DND-41 (cell line): ENCODE measurements around the gene LLGL2.

Experiments
- CTCF ChIP-seq: IDR thresholded peaks from 2 replicates; pipeline ENCODE4 v1.5.1; 2012; ENCODE audit warnings: borderline replicate concordance, low read length, moderate library complexity, mild to moderate bottlenecking; ENCODE audit not compliant: poor library complexity, severe bottlenecking; ENCODE audit errors: extremely low read depth
- EZH2 ChIP-seq: IDR thresholded peaks from 3 replicates; pipeline ENCODE4 v1.6.1; 2012; ENCODE audit warnings: borderline replicate concordance, low read depth, mild to moderate bottlenecking, moderate library complexity, low read length, inconsistent platforms; ENCODE audit not compliant: severe bottlenecking

- TF ChIP-seq EZH2: no peak
- no peak for TF ChIP-seq CTCF
Observed at GRCh38 chr17:75499313-75500022, 26.0 kb upstream of the LLGL2 start.
